SK-N-SH (cell line): ENCODE data around the gene MAD1L1. TPM values are rescaled to one million over a fixed set of nuclear protein-coding genes. Genes with fewer than 3 reads are reported as not detected.

Experiments used
- CTCF ChIA-PET: fragments of 300-600, 350-600 bp; formaldehyde crosslinking; extraction: SDS; loops from one replicate; lab custom pipeline; 2021; lab: Yijun Ruan, JAX
- POLR2A ChIA-PET: fragments of 350-600 bp; sonication (Branson Sonifier 250); formaldehyde crosslinking; extraction: SDS; loops from one replicate; lab custom pipeline; 2020; ENCODE audit warnings: antibody characterized with exemption, inconsistent platforms; lab: Yijun Ruan, JAX
- DNase-seq: peaks from one replicate; pipeline ENCODE4 v3.0.0; 2012
- H2AFZ ChIP-seq: fragments of 200-600 bp; sonication (generic); 2 replicates; pipeline ENCODE4 v1.8.1; 2016; ENCODE audit warnings: antibody characterized with exemption, mild to moderate bottlenecking, low read depth
- H3F3A ChIP-seq: fragments of 200-600 bp; sonication (generic); replicated peaks from 2 replicates; pipeline ENCODE3; 2016; ENCODE audit warnings: antibody characterized with exemption, mild to moderate bottlenecking; ENCODE audit not compliant: insufficient read depth
- H3K27ac ChIP-seq, 2 experiments: fragments of 200-500 bp in 1 of 2; fragments of 200-600 bp in 1 of 2; sonication (Bioruptor generic) in 1 of 2; sonication (generic), shearing (Covaris generic) in 1 of 2; 2 replicates each; pipeline versions ENCODE4 v1.5.1 to v1.6.1; 2014 to 2016; ENCODE audit warnings: low read depth in 2 of 2, inconsistent platforms in 1 of 2, low read length in 1 of 2, mild to moderate bottlenecking in 1 of 2, mixed read lengths in 1 of 2
- H3K27me3 ChIP-seq: fragments of 200-600 bp; sonication (generic), shearing (Covaris generic); 2 replicates; pipeline ENCODE4 v1.6.1; 2016; ENCODE audit warnings: mixed run types; ENCODE audit not compliant: insufficient read depth
- H3K36me3 ChIP-seq, 2 experiments: fragments of 200-500 bp in 1 of 2; fragments of 200-600 bp in 1 of 2; sonication (Bioruptor generic) in 1 of 2; sonication (generic) in 1 of 2; replicated peaks in 1 of 2; 2 replicates each; pipeline versions ENCODE3 to v1.5.1; 2014 to 2016; ENCODE audit warnings: low read length in 1 of 2, mild to moderate bottlenecking in 1 of 2; ENCODE audit not compliant: insufficient read depth in 2 of 2, control insufficient read depth in 1 of 2
- H3K4me1 ChIP-seq, 2 experiments: fragments of 200-500 bp in 1 of 2; fragments of 200-600 bp in 1 of 2; sonication (Bioruptor generic) in 1 of 2; sonication (generic), shearing (Covaris generic) in 1 of 2; 2 replicates each; pipeline versions ENCODE4 v1.5.1 to v1.6.1; 2014 to 2016; ENCODE audit warnings: low read depth in 1 of 2, low read length in 1 of 2, mixed run types in 1 of 2; ENCODE audit not compliant: insufficient read depth in 2 of 2, control insufficient read depth in 1 of 2
- H3K4me2 ChIP-seq: fragments of 200-600 bp; sonication (generic), shearing (Covaris generic); 2 replicates; pipeline ENCODE4 v1.6.1; 2017; ENCODE audit warnings: mixed run types
- H3K4me3 ChIP-seq, 2 experiments: fragments of 200-500 bp in 1 of 2; fragments of 200-600 bp in 1 of 2; sonication (Bioruptor generic) in 1 of 2; sonication (generic), shearing (Covaris generic) in 1 of 2; 2 replicates each; pipeline versions ENCODE4 v1.5.1 to v1.8.1; 2014 to 2016; ENCODE audit warnings: low read depth in 2 of 2, inconsistent platforms in 1 of 2, low read length in 1 of 2, mild to moderate bottlenecking in 1 of 2, mixed read lengths in 1 of 2, moderate library complexity in 1 of 2
- H3K79me2 ChIP-seq: fragments of 200-600 bp; sonication (generic); 2 replicates; pipeline ENCODE4 v1.8.1; 2017; ENCODE audit warnings: mild to moderate bottlenecking; ENCODE audit not compliant: insufficient read depth
- H3K9ac ChIP-seq: fragments of 200-600 bp; sonication (generic); 2 replicates; pipeline ENCODE4 v1.6.1; 2017; ENCODE audit warnings: mixed run types
- H3K9me2 ChIP-seq: fragments of 200-600 bp; sonication (generic); 2 replicates; pipeline ENCODE4 v1.6.1; 2017; ENCODE audit warnings: mixed run types
- H3K9me3 ChIP-seq: fragments of 200-600 bp; sonication (generic); 2 replicates; pipeline ENCODE4 v1.6.1; 2017; ENCODE audit warnings: mixed run types, mild to moderate bottlenecking, moderate library complexity
- H4K20me1 ChIP-seq: fragments of 200-600 bp; sonication (generic); 2 replicates; pipeline ENCODE4 v1.6.1; 2017; ENCODE audit warnings: mild to moderate bottlenecking, mixed run types; ENCODE audit not compliant: insufficient read depth
- CHD2 ChIP-seq: fragments of 150-350 bp; IDR thresholded peaks from 2 replicates; pipeline ENCODE4 v1.6.1; 2018; ENCODE audit warnings: low read length; ENCODE audit not compliant: partially characterized antibody
- CTCF ChIP-seq: fragments of 200-600 bp; sonication (generic); IDR thresholded peaks from 2 replicates; pipeline ENCODE4 v1.6.1; 2017; ENCODE audit warnings: antibody characterized with exemption, mild to moderate bottlenecking, moderate library complexity
- ELF1 ChIP-seq: IDR thresholded peaks from 2 replicates; pipeline ENCODE4 v1.4.0; 2012
- EZH2phosphoT487 ChIP-seq: fragments of 200-600 bp; sonication (generic); IDR thresholded peaks from 2 replicates; pipeline ENCODE4 v1.6.1; 2017; ENCODE audit warnings: low read depth, mixed run types, mild to moderate bottlenecking, antibody characterized with exemption, moderate library complexity, borderline replicate concordance
- FOSL2 ChIP-seq: IDR thresholded peaks from 2 replicates; pipeline ENCODE4 v1.4.0; 2012; ENCODE audit warnings: low read depth, mild to moderate bottlenecking, moderate library complexity, borderline replicate concordance
- FOXJ3 ChIP-seq: sonication (generic); formaldehyde crosslinking; IDR thresholded peaks from 2 replicates; pipeline ENCODE4 v1.5.1; 2020; ENCODE audit warnings: mild to moderate bottlenecking, missing genetic modification reagents
- GABPA ChIP-seq: IDR thresholded peaks from 2 replicates; pipeline ENCODE4 v1.4.0; 2012; ENCODE audit warnings: low read depth, mild to moderate bottlenecking
- MAX ChIP-seq: IDR thresholded peaks from 2 replicates; pipeline ENCODE4 v1.4.0; 2012; ENCODE audit warnings: low read depth
- RAD21 ChIP-seq: IDR thresholded peaks from 2 replicates; pipeline ENCODE4 v1.6.1; 2012; ENCODE audit warnings: mild to moderate bottlenecking, low read length
- RCOR1 ChIP-seq: fragments of 150-350 bp; IDR thresholded peaks from 2 replicates; pipeline ENCODE4 v1.6.1; 2017; ENCODE audit warnings: antibody characterized with exemption, low read length
- RFX5 ChIP-seq: IDR thresholded peaks from 2 replicates; pipeline ENCODE4 v1.6.1; 2012; ENCODE audit warnings: mild to moderate bottlenecking, improper control_type of control experiment, low read length
- SIN3A ChIP-seq: IDR thresholded peaks from 2 replicates; pipeline ENCODE4 v1.6.1; 2012; ENCODE audit warnings: low read depth, mild to moderate bottlenecking, low read length, moderate library complexity, borderline replicate concordance
- SMC3 ChIP-seq: IDR thresholded peaks from 2 replicates; pipeline ENCODE4 v1.6.1; 2012; ENCODE audit warnings: low read depth, low read length, improper control_type of control experiment
- TCF12 ChIP-seq: IDR thresholded peaks from 2 replicates; pipeline ENCODE4 v1.4.0; 2012
- TEAD4 ChIP-seq: IDR thresholded peaks from 2 replicates; pipeline ENCODE4 v1.4.0; 2012; ENCODE audit warnings: mild to moderate bottlenecking, borderline replicate concordance; ENCODE audit not compliant: insufficient read depth
- YY1 ChIP-seq: IDR thresholded peaks from 2 replicates; pipeline ENCODE4 v1.4.0; 2012; ENCODE audit warnings: low read depth, mild to moderate bottlenecking
- WGBS: methylation state at CpG from one replicate; pipeline ENCODE4 v1.1.6; 2017; ENCODE audit warnings: low lambda C conversion rate; 5-methylcytosine and 5-hydroxymethylcytosine counted together
- polyA plus RNA-seq, 3 experiments: library from polyadenylated mRNA; depleted of rRNA; stranded (reverse); fragments of >200 nt; gene quantifications; 2 replicates each; pipeline ENCODE4 v1.2.3, GENCODE V29; 2012

MAD1L1 gene
- polyA plus RNA-seq, 1 of the 3 experiments (the other 2 are of a cell fraction): 46.2 TPM

- 92% methylated on average over 20 of the region's 21 CpGs for WGBS
- CTCF ChIA-PET: interaction anchor here (1.2 to 4.0 kb wide), 3 partner anchors 12 to 439 kb away, joined by 3 to 15 read pairs (median 12); no protein-coding TSS in a partner anchor
Measured at GRCh38 chr7:2197436-2198155, 35.1 kb downstream of the MAD1L1 start.

More at GRCh38 chr7:2197436-2198155, 35.1 kb downstream of the MAD1L1 start:
- Histone ChIP-seq H3K9ac (no peak overlapping the region), H2AFZ (no peak overlapping the region), H3K36me3 (peaks cover 21 to 45% of the 10 kb centered on the region in 2 experiments), H3K27ac (no peak overlapping the region; a peak in 1 of 4 replicates), H3K79me2 (no peaks in the 10 kb centered on the region), H3K4me1 (peaks cover 0 to 21% of the 10 kb centered on the region in 2 experiments; a peak in 1 of 4 replicates), H3K27me3 (no peaks in the 10 kb centered on the region), H3K4me2 (no peak overlapping the region), H4K20me1 (no peaks in the 10 kb centered on the region), H3K9me3 (peaks cover 6% of the 10 kb centered on the region; the same call in 1 of the 2 replicates), H3F3A (no peaks in the 10 kb centered on the region), H3K4me3 (no peak overlapping the region), H3K9me2 (no peaks in the 10 kb centered on the region)
- DNase-seq: peak; percentile 32
- TF ChIP-seq TCF12 (no peak), FOXJ3 (CRISPR knock-in tag) (no peak), CHD2 (no peak), RAD21 (no peak), EZH2phosphoT487 (no peak), RFX5 (no peak), MAX (no peak), GABPA (no peak), YY1 (no peak), TEAD4 (no peak), ELF1 (no peak), FOSL2 (no peak), RCOR1 (no peak), CTCF (no peak), SMC3 (no peak), SIN3A (no peak)
- POLR2A ChIA-PET: no interaction called here
